ENCODE data around the gene REEP6. TPM values are rescaled to one million over a fixed set of nuclear protein-coding genes. Genes with fewer than 3 reads are reported as not detected.
A peak's percentile ranks its signal among the peaks of the same experiment; 100 is the strongest.

Gene REEP6
- total and polyA plus RNA-seq, 3 donors from 2014 or later, result 386 to 454 (median 429) TPM

- 64 to 86% methylated on average over 17 to 51 of the region's 83 CpGs for WGBS, 2 donors
- H3K9me3 ChIP-seq, result no peaks in the 10 kb centered on the region
- no peak for TF ChIP-seq POLR2A (IDR thresholded peaks at IDR 0.05)
- peak; percentile 41 to 56 (median 47) for TF ChIP-seq CTCF (IDR thresholded peaks at IDR 0.05)
- H3K27ac ChIP-seq, result no peak overlapping the region
- peaks cover 13% of the 10 kb centered on the region for H3K4me1 ChIP-seq
- no peaks in the 10 kb centered on the region for H3K36me3 ChIP-seq (ENCODE audit: low read depth, missing control alignments)
- no peaks in the 10 kb centered on the region for H3K27me3 ChIP-seq
- DNase-seq, result peak; percentile 78
- intact Hi-C loops (cut with DNase I; ENCODE audit: low total_unique reads), result no loop called here
- no peak overlapping the region for H3K4me3 ChIP-seq
Measured at GRCh38 chr19:1465191-1466016, 25.6 kb upstream of the REEP6 start.

GRCh38 chr19:1466018-1466460 lies 24.9 kb upstream of the REEP6 start:
- intact Hi-C loops (cut with DNase I; ENCODE audit: low total_unique reads), result no loop called here
- no peak overlapping the region for H3K4me3 ChIP-seq
- no peak overlapping the region for H3K27ac ChIP-seq
- no peaks in the 10 kb centered on the region for H3K9me3 ChIP-seq
- TF ChIP-seq POLR2A (IDR thresholded peaks at IDR 0.05) (no peak), CTCF (IDR thresholded peaks at IDR 0.05) (no peak)
- peaks cover 17% of the 10 kb centered on the region for H3K4me1 ChIP-seq
- DNase-seq, result no peak
- H3K27me3 ChIP-seq, result no peaks in the 10 kb centered on the region
- H3K36me3 ChIP-seq (ENCODE audit: low read depth, missing control alignments), result no peaks in the 10 kb centered on the region
- WGBS, 2 donors, result 58% methylated on average over 37 of the region's 41 CpGs; no CpG with 5 or more reads in 1 of the 2 donors

- Histone ChIP-seq H3K27me3 (no peaks in the 10 kb centered on the region), H3K9me3 (no peaks in the 10 kb centered on the region), H3K36me3 (ENCODE audit: low read depth, missing control alignments) (no peaks in the 10 kb centered on the region), H3K27ac (no peak overlapping the region), H3K4me3 (no peak overlapping the region), H3K4me1 (peaks cover 23% of the 10 kb centered on the region)
- TF ChIP-seq POLR2A (IDR thresholded peaks at IDR 0.05) (no peak), CTCF (IDR thresholded peaks at IDR 0.05) (no peak)
- no peak for DNase-seq
- WGBS, 2 donors, result 55% methylated on average over 53 of the region's 70 CpGs; no CpG with 5 or more reads in 1 of the 2 donors
- intact Hi-C loops (cut with DNase I; ENCODE audit: low total_unique reads), result no loop called here
Measured at GRCh38 chr19:1466461-1467214, 24.3 kb upstream of the REEP6 start.

GRCh38 chr19:1467215-1467489 lies 23.8 kb upstream of the REEP6 start:
- no peak for DNase-seq
- intact Hi-C loops (cut with DNase I; ENCODE audit: low total_unique reads), result no loop called here
- H3K27me3 ChIP-seq, result no peaks in the 10 kb centered on the region
- no peaks in the 10 kb centered on the region for H3K36me3 ChIP-seq (ENCODE audit: low read depth, missing control alignments)
- no peak overlapping the region for H3K4me3 ChIP-seq
- WGBS, 2 donors, result 54% methylated on average over 36 of the region's 36 CpGs; no CpG with 5 or more reads in 1 of the 2 donors
- no peak overlapping the region for H3K27ac ChIP-seq
- TF ChIP-seq CTCF (IDR thresholded peaks at IDR 0.05) (no peak), POLR2A (IDR thresholded peaks at IDR 0.05) (no peak)
- peaks cover 24% of the 10 kb centered on the region for H3K4me1 ChIP-seq
- no peaks in the 10 kb centered on the region for H3K9me3 ChIP-seq

Data from testis (tissue), 3 donors.